GM23338 (cell line): Measurements from ENCODE around the gene MYO1D. TPM values are rescaled to one million over a fixed set of nuclear protein-coding genes. Genes with fewer than 3 reads are reported as not detected.

ENCODE experiments used
- ATAC-seq: fragments of 200-7000 bp; cut with Tn5 transposase; 3 replicates; pipeline ENCODE4 v1.9.1; 2020
- DNase-seq: peaks from one replicate; pipeline ENCODE4 v3.0.0-alpha.2; 2015; ENCODE audit warnings: low spot score
- H2AFZ ChIP-seq: fragments of 200-600 bp; sonication (generic); 2 replicates; pipeline ENCODE4 v1.8.0; 2016; ENCODE audit warnings: antibody characterized with exemption, mild to moderate bottlenecking, moderate library complexity
- H3F3A ChIP-seq: fragments of 200-600 bp; sonication (generic); replicated peaks from 2 replicates; pipeline ENCODE4 v1.8.0; 2017; ENCODE audit warnings: antibody characterized with exemption, mixed run types, low read depth
- H3K27ac ChIP-seq: fragments of 200-600 bp; sonication (generic); 2 replicates; pipeline ENCODE4 v1.6.1; 2016; ENCODE audit warnings: low read depth
- H3K27me3 ChIP-seq: fragments of 200-600 bp; sonication (generic); 2 replicates; pipeline ENCODE4 v1.8.0; 2016; ENCODE audit warnings: mild to moderate bottlenecking, mixed run types, moderate library complexity; ENCODE audit not compliant: insufficient read depth
- H3K36me3 ChIP-seq: fragments of 200-600 bp; sonication (generic); 2 replicates; pipeline ENCODE4 v1.8.0; 2016; ENCODE audit warnings: mild to moderate bottlenecking; ENCODE audit not compliant: insufficient read depth
- H3K4me1 ChIP-seq: fragments of 200-600 bp; sonication (generic); 2 replicates; pipeline ENCODE4 v1.8.0; 2016; ENCODE audit warnings: mild to moderate bottlenecking, moderate library complexity; ENCODE audit not compliant: insufficient read depth
- H3K4me2 ChIP-seq: fragments of 200-600 bp; sonication (generic); 2 replicates; pipeline ENCODE4 v1.7.1; 2017; ENCODE audit warnings: mixed run types
- H3K4me3 ChIP-seq: fragments of 200-600 bp; sonication (generic); 2 replicates; pipeline ENCODE4 v1.6.1; 2016; ENCODE audit warnings: mixed run types
- H3K79me2 ChIP-seq: fragments of 200-600 bp; sonication (generic); replicated peaks from 2 replicates; pipeline ENCODE4 v1.8.0; 2017; ENCODE audit warnings: mild to moderate bottlenecking; ENCODE audit not compliant: insufficient read depth
- H3K9me2 ChIP-seq: fragments of 200-600 bp; sonication (generic); 2 replicates; pipeline ENCODE4 v1.8.0; 2017; ENCODE audit not compliant: insufficient read depth
- H4K20me1 ChIP-seq: fragments of 200-600 bp; sonication (generic); replicated peaks from 2 replicates; pipeline ENCODE4 v1.8.0; 2017; ENCODE audit warnings: mild to moderate bottlenecking; ENCODE audit not compliant: insufficient read depth
- H3K27ac Mint-ChIP-seq: 2 replicates; pipeline ENCODE4 v1.8.0; 2020; ENCODE audit warnings: inconsistent platforms, mild to moderate bottlenecking, moderate library complexity, mixed read lengths
- H3K27me3 Mint-ChIP-seq: 3 replicates; pipeline ENCODE4 v1.8.0; 2022; ENCODE audit warnings: low read depth, mild to moderate bottlenecking, moderate library complexity, mixed read lengths, inconsistent platforms; ENCODE audit not compliant: insufficient read depth, poor library complexity
- H3K36me3 Mint-ChIP-seq: 3 replicates; pipeline ENCODE4 v1.8.0; 2021; ENCODE audit warnings: low read depth, mild to moderate bottlenecking, inconsistent platforms, moderate library complexity, mixed read lengths
- H3K4me1 Mint-ChIP-seq: 3 replicates; pipeline ENCODE4 v1.8.0; 2020; ENCODE audit warnings: mild to moderate bottlenecking, inconsistent platforms, mixed read lengths
- H3K4me3 Mint-ChIP-seq: 3 replicates; pipeline ENCODE4 v1.8.0; 2021; ENCODE audit warnings: moderate library complexity, mild to moderate bottlenecking, inconsistent platforms, mixed read lengths
- H3K9me3 Mint-ChIP-seq: 3 replicates; pipeline ENCODE4 v1.8.0; 2020; ENCODE audit warnings: moderate library complexity, mild to moderate bottlenecking, inconsistent platforms, mixed read lengths
- CREB1 ChIP-seq: fragments of 250-450 bp; sonication (Bioruptor Pico); IDR thresholded peaks from 2 replicates; pipeline ENCODE4 v1.5.0; 2020; ENCODE audit warnings: low read depth, mild to moderate bottlenecking, moderate library complexity
- EZH2 ChIP-seq: fragments of 200-600 bp; sonication (generic); IDR thresholded peaks from one replicate; pipeline ENCODE4 v1.8.0; 2017; ENCODE audit warnings: antibody characterized with exemption, mild to moderate bottlenecking, low read depth; ENCODE audit not compliant: unreplicated experiment
- EZH2phosphoT487 ChIP-seq: fragments of 200-600 bp; sonication (generic); IDR thresholded peaks from one replicate; pipeline ENCODE4 v1.8.1; 2018; ENCODE audit warnings: antibody characterized with exemption; ENCODE audit not compliant: unreplicated experiment
- JUNB ChIP-seq: IDR thresholded peaks from one replicate; pipeline ENCODE4 v1.6.1; 2016; ENCODE audit warnings: antibody characterized with exemption; ENCODE audit not compliant: unreplicated experiment
- POLR2AphosphoS5 ChIP-seq: IDR thresholded peaks from 2 replicates; pipeline ENCODE4 v1.6.1; 2016; ENCODE audit warnings: antibody characterized with exemption, low read depth
- STAT1 ChIP-seq: IDR thresholded peaks from one replicate; pipeline ENCODE4 v1.6.1; 2016; ENCODE audit warnings: antibody characterized with exemption; ENCODE audit not compliant: unreplicated experiment
- ZNF114 ChIP-seq: fragments of 250-450 bp; sonication (Bioruptor Pico); IDR thresholded peaks from 2 replicates; pipeline ENCODE4 v1.5.0; 2020; ENCODE audit warnings: mild to moderate bottlenecking, moderate library complexity
- polyA plus RNA-seq: library from polyadenylated mRNA; unstranded; fragments of >200 nt; fragmentation: Nextera tagmentation; extraction: Ambion mirVana; gene quantifications from 2 replicates; pipeline ENCODE4 v1.2.1, GENCODE V29; 2016
- total RNA-seq: library from RNA; depleted of rRNA; stranded (reverse); fragments of >200 nt; shearing (Covaris generic); gene quantifications from 2 replicates; pipeline ENCODE4 v1.2.3, GENCODE V29; 2014
- TF ChIP-seq, protein P1 (sequence below): IDR thresholded peaks from 2 replicates; pipeline ENCODE4 v1.6.1; 2016; ENCODE audit warnings: antibody characterized with exemption
- TF ChIP-seq, protein P2 (sequence below), 2 experiments: fragments of 200-600 bp in 1 of 2; sonication (generic) in 1 of 2; conservative IDR thresholded peaks; 2 replicates each; pipeline versions ENCODE4 v1.5.1 to v1.6.1; 2016 to 2017; ENCODE audit warnings: antibody characterized with exemption in 2 of 2, low read depth in 2 of 2, mild to moderate bottlenecking in 2 of 2, moderate library complexity in 1 of 2
- TF ChIP-seq, protein P3 (sequence below): IDR thresholded peaks from one replicate; pipeline ENCODE4 v1.6.1; 2018; ENCODE audit warnings: antibody characterized with exemption; ENCODE audit not compliant: unreplicated experiment
- TF ChIP-seq, protein P4 (sequence below): fragments of 250-450 bp; sonication (Bioruptor Pico); IDR thresholded peaks from 2 replicates; pipeline ENCODE4 v1.5.0; 2020; ENCODE audit warnings: mild to moderate bottlenecking, moderate library complexity

MYO1D gene
- total and polyA plus RNA-seq, 2 experiments from 2014 or later, result 8.6 to 28.6 TPM

DNA sequence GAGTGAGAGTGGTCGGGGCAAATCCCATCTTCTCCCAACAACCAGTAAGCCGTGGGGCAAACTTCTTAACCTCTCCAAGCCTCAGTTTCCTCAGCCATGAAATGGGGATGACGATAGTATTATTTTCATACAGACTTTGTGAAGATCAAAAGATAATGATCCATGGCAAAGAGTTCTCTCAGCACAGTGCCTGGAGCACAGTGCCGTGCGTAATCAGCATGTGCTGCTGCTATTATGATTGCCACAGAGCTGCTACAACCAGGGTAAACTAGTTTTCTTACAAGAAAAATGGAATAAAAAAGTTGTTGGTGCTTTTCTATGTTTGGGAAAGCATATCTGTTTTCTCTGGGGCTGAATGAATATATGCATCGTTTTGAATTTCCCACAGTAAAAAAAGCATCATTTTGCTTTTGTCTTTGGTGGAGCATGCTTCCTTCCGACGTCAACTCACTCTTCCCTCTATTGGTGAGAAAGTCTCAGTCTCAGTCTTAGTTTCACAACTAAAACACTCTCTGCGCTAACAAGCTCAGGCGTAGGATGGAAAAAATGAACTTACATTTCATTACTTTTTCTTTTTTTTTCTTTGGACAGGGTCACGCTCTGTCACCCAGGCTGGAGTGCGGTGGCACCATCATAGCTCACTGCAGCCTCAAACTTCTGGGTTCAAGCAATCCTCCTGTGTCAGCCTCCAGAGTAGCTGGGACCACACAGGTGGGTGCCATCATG lies 352.9 kb downstream of the MYO1D start (continued):
- TF ChIP-seq, protein P1, sequence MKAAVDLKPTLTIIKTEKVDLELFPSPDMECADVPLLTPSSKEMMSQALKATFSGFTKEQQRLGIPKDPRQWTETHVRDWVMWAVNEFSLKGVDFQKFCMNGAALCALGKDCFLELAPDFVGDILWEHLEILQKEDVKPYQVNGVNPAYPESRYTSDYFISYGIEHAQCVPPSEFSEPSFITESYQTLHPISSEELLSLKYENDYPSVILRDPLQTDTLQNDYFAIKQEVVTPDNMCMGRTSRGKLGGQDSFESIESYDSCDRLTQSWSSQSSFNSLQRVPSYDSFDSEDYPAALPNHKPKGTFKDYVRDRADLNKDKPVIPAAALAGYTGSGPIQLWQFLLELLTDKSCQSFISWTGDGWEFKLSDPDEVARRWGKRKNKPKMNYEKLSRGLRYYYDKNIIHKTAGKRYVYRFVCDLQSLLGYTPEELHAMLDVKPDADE, result no peak
- TF ChIP-seq STAT1 (no peak), JUNB (no peak), POLR2AphosphoS5 (no peak)

DNA sequence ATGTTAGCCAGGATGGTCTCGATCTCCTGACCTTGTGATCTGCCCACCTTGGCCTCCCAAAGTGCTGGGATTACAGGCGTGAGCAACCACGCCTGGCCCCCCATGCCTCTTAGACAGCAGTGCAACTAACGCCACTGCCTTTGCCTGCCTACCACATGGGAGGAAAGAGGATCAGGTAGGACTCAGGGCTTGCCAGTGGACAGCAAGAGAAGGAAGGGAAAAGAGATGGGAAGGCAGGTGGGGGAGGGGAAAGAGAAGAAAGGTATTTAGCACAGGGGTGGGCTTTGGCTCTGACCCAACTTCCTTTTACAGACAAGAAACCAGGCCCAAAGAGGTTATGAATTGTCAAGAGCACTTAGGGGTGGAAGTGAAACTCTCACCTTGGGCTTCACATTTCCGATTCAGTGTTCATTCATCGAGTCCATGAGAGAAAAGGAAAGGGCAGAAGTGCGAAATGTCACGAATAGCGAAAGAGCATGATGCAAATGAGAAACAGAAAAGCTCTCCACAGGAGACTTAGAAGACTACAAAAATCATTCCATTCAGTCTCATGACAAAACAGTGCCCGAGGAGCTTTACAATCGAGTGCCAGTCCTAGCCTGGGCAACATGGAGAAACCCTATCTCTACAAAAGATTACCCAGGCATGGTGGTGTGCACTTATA lies 353.8 kb downstream of the MYO1D start:
- 0 out of 3 replicates have a peak overlapping the region, but pooled peaks have one; percentile 15 for H3K4me3 Mint-ChIP-seq
- TF ChIP-seq EZH2phosphoT487 (no peak), ZNF114 (CRISPR knock-in tag) (no peak), CREB1 (CRISPR knock-in tag) (no peak), POLR2AphosphoS5 (no peak), EZH2 (no peak)
- TF ChIP-seq, protein P2, sequence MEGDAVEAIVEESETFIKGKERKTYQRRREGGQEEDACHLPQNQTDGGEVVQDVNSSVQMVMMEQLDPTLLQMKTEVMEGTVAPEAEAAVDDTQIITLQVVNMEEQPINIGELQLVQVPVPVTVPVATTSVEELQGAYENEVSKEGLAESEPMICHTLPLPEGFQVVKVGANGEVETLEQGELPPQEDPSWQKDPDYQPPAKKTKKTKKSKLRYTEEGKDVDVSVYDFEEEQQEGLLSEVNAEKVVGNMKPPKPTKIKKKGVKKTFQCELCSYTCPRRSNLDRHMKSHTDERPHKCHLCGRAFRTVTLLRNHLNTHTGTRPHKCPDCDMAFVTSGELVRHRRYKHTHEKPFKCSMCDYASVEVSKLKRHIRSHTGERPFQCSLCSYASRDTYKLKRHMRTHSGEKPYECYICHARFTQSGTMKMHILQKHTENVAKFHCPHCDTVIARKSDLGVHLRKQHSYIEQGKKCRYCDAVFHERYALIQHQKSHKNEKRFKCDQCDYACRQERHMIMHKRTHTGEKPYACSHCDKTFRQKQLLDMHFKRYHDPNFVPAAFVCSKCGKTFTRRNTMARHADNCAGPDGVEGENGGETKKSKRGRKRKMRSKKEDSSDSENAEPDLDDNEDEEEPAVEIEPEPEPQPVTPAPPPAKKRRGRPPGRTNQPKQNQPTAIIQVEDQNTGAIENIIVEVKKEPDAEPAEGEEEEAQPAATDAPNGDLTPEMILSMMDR (conservative IDR thresholded peaks at IDR 0.05; ENCODE audit: low read depth in 2 of 2), result no peak
- TF ChIP-seq, protein P3, sequence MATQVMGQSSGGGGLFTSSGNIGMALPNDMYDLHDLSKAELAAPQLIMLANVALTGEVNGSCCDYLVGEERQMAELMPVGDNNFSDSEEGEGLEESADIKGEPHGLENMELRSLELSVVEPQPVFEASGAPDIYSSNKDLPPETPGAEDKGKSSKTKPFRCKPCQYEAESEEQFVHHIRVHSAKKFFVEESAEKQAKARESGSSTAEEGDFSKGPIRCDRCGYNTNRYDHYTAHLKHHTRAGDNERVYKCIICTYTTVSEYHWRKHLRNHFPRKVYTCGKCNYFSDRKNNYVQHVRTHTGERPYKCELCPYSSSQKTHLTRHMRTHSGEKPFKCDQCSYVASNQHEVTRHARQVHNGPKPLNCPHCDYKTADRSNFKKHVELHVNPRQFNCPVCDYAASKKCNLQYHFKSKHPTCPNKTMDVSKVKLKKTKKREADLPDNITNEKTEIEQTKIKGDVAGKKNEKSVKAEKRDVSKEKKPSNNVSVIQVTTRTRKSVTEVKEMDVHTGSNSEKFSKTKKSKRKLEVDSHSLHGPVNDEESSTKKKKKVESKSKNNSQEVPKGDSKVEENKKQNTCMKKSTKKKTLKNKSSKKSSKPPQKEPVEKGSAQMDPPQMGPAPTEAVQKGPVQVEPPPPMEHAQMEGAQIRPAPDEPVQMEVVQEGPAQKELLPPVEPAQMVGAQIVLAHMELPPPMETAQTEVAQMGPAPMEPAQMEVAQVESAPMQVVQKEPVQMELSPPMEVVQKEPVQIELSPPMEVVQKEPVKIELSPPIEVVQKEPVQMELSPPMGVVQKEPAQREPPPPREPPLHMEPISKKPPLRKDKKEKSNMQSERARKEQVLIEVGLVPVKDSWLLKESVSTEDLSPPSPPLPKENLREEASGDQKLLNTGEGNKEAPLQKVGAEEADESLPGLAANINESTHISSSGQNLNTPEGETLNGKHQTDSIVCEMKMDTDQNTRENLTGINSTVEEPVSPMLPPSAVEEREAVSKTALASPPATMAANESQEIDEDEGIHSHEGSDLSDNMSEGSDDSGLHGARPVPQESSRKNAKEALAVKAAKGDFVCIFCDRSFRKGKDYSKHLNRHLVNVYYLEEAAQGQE, result no peak
- TF ChIP-seq, protein P4, sequence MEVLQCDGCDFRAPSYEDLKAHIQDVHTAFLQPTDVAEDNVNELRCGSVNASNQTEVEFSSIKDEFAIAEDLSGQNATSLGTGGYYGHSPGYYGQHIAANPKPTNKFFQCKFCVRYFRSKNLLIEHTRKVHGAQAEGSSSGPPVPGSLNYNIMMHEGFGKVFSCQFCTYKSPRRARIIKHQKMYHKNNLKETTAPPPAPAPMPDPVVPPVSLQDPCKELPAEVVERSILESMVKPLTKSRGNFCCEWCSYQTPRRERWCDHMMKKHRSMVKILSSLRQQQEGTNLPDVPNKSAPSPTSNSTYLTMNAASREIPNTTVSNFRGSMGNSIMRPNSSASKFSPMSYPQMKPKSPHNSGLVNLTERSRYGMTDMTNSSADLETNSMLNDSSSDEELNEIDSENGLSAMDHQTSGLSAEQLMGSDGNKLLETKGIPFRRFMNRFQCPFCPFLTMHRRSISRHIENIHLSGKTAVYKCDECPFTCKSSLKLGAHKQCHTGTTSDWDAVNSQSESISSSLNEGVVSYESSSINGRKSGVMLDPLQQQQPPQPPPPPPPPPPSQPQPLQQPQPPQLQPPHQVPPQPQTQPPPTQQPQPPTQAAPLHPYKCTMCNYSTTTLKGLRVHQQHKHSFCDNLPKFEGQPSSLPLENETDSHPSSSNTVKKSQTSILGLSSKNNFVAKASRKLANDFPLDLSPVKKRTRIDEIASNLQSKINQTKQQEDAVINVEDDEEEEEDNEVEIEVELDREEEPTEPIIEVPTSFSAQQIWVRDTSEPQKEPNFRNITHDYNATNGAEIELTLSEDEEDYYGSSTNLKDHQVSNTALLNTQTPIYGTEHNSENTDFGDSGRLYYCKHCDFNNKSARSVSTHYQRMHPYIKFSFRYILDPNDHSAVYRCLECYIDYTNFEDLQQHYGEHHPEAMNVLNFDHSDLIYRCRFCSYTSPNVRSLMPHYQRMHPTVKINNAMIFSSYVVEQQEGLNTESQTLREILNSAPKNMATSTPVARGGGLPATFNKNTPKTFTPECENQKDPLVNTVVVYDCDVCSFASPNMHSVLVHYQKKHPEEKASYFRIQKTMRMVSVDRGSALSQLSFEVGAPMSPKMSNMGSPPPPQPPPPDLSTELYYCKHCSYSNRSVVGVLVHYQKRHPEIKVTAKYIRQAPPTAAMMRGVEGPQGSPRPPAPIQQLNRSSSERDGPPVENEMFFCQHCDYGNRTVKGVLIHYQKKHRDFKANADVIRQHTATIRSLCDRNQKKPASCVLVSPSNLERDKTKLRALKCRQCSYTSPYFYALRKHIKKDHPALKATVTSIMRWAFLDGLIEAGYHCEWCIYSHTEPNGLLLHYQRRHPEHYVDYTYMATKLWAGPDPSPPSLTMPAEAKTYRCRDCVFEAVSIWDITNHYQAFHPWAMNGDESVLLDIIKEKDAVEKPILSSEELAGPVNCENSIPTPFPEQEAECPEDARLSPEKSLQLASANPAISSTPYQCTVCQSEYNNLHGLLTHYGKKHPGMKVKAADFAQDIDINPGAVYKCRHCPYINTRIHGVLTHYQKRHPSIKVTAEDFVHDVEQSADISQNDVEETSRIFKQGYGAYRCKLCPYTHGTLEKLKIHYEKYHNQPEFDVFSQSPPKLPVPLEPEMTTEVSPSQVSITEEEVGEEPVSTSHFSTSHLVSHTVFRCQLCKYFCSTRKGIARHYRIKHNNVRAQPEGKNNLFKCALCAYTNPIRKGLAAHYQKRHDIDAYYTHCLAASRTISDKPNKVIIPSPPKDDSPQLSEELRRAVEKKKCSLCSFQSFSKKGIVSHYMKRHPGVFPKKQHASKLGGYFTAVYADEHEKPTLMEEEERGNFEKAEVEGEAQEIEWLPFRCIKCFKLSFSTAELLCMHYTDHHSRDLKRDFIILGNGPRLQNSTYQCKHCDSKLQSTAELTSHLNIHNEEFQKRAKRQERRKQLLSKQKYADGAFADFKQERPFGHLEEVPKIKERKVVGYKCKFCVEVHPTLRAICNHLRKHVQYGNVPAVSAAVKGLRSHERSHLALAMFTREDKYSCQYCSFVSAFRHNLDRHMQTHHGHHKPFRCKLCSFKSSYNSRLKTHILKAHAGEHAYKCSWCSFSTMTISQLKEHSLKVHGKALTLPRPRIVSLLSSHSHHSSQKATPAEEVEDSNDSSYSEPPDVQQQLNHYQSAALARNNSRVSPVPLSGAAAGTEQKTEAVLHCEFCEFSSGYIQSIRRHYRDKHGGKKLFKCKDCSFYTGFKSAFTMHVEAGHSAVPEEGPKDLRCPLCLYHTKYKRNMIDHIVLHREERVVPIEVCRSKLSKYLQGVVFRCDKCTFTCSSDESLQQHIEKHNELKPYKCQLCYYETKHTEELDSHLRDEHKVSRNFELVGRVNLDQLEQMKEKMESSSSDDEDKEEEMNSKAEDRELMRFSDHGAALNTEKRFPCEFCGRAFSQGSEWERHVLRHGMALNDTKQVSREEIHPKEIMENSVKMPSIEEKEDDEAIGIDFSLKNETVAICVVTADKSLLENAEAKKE (CRISPR knock-in tag), result no peak

More for the DNA sequence above, 353.8 kb downstream of the MYO1D start:
- peaks cover 45% of the 10 kb centered on the region for H3K4me1 Mint-ChIP-seq
- H3K79me2 ChIP-seq, result no peaks in the 10 kb centered on the region
- H3K36me3 ChIP-seq, result no peaks in the 10 kb centered on the region
- no peak overlapping the region for H3K4me3 ChIP-seq
- H3F3A ChIP-seq, result peaks cover 19% of the 10 kb centered on the region
- H3K27ac ChIP-seq, result no peak overlapping the region
- H3K4me1 ChIP-seq, result peaks cover 42% of the 10 kb centered on the region
- ATAC-seq (no peak), DNase-seq (peak; percentile 51)
- no peak overlapping the region for H3K27ac Mint-ChIP-seq
- H3K4me2 ChIP-seq, result peak overlapping the region; percentile 63
- H3K27me3 ChIP-seq, result no peaks in the 10 kb centered on the region
- H3K36me3 Mint-ChIP-seq, result no peaks in the 10 kb centered on the region
- H3K9me2 ChIP-seq, result no peaks in the 10 kb centered on the region
- no peak overlapping the region for H2AFZ ChIP-seq
- H3K27me3 Mint-ChIP-seq, result peaks cover 8% of the 10 kb centered on the region
- H4K20me1 ChIP-seq, result no peaks in the 10 kb centered on the region
- H3K9me3 Mint-ChIP-seq, result no peaks in the 10 kb centered on the region
